Osteoblast (primary cell): ENCODE measurements around the gene CTXN2. TPM values are rescaled to one million over a fixed set of nuclear protein-coding genes. Genes with fewer than 3 reads are reported as not detected.

ENCODE experiments used
- DNase-seq: peaks from one replicate; pipeline ENCODE4 v3.0.0; 2011; ENCODE audit warnings: low spot score, mixed read lengths; ENCODE audit not compliant: insufficient read length; ENCODE audit errors: missing footprints
- H2AFZ ChIP-seq: 2 replicates; pipeline ENCODE4 v1.6.0; 2011; ENCODE audit warnings: mild to moderate bottlenecking, low read length
- H3K27ac ChIP-seq: 2 replicates; pipeline ENCODE4 v1.5.1; 2011; ENCODE audit warnings: mild to moderate bottlenecking, low read depth, low read length, moderate library complexity
- H3K27me3 ChIP-seq: 2 replicates; pipeline ENCODE4 v1.6.0; 2012; ENCODE audit warnings: mild to moderate bottlenecking, control low read depth, inconsistent platforms, low read length, moderate library complexity; ENCODE audit not compliant: insufficient read depth
- H3K36me3 ChIP-seq: 2 replicates; pipeline ENCODE4 v1.5.1; 2011; ENCODE audit warnings: mild to moderate bottlenecking, low read length, control low read depth, moderate library complexity; ENCODE audit not compliant: insufficient read depth
- H3K4me1 ChIP-seq: 2 replicates; pipeline ENCODE4 v1.5.1; 2011; ENCODE audit warnings: mild to moderate bottlenecking, low read length, control low read depth, moderate library complexity; ENCODE audit not compliant: insufficient read depth
- H3K4me2 ChIP-seq: 2 replicates; pipeline ENCODE4 v1.6.0; 2011; ENCODE audit warnings: mild to moderate bottlenecking, low read length; ENCODE audit not compliant: insufficient read depth
- H3K4me3 ChIP-seq: fragments of 200-600 bp; sonication (generic); 3 replicates; pipeline ENCODE4 v1.5.1; 2012; ENCODE audit warnings: mild to moderate bottlenecking, low read length, inconsistent platforms; ENCODE audit not compliant: insufficient read depth
- H3K79me2 ChIP-seq: 2 replicates; pipeline ENCODE4 v1.6.0; 2012; ENCODE audit warnings: mild to moderate bottlenecking, low read length, control low read depth, inconsistent platforms; ENCODE audit not compliant: insufficient read depth
- H3K9me3 ChIP-seq: 2 replicates; pipeline ENCODE4 v1.5.1; 2011; ENCODE audit warnings: low read depth, low read length, control low read depth
- H4K20me1 ChIP-seq: 2 replicates; pipeline ENCODE4 v1.6.0; 2012; ENCODE audit warnings: mild to moderate bottlenecking, low read length, control low read depth; ENCODE audit not compliant: insufficient read depth
- CTCF ChIP-seq: IDR thresholded peaks from 2 replicates; pipeline ENCODE4 v1.5.1; 2011; ENCODE audit warnings: mild to moderate bottlenecking, low read depth, low read length, moderate library complexity; ENCODE audit errors: extremely low read depth
- total RNA-seq: library from RNA; depleted of rRNA; stranded (reverse); fragments of >200 nt; gene quantifications from 2 replicates; pipeline ENCODE4 v1.2.3, GENCODE V29; 2012

CTXN2 gene
- total RNA-seq, 1 donor, result not detected

GRCh38 chr15:48205981-48206380 lies 14.5 kb downstream of the CTXN2 start, which contains the start of gene SLC12A1:
Gene SLC12A1, plus strand, starts transcription at chr15:48206302. Its CDS starts 1,418 bp downstream, at chr15:48207720.
- no peak for TF ChIP-seq CTCF

GRCh38 chr15:48221261-48221660 lies 29.8 kb downstream of the CTXN2 start:
- H3K9me3 ChIP-seq, result no peaks in the 10 kb centered on the region
- H3K4me1 ChIP-seq, result no peaks in the 10 kb centered on the region
- H3K27me3 ChIP-seq, result peaks cover 5% of the 10 kb centered on the region
- H3K4me3 ChIP-seq, result no peak overlapping the region
- no peak overlapping the region for H3K4me2 ChIP-seq
- H4K20me1 ChIP-seq, result no peaks in the 10 kb centered on the region
- no peak for DNase-seq
- no peaks in the 10 kb centered on the region for H3K36me3 ChIP-seq
- no peak for TF ChIP-seq CTCF
- H3K79me2 ChIP-seq, result no peaks in the 10 kb centered on the region
- H2AFZ ChIP-seq, result no peak overlapping the region
- H3K27ac ChIP-seq, result no peak overlapping the region

More at GRCh38 chr15:48205981-48206380, 14.5 kb downstream of the CTXN2 start, which contains the start of gene SLC12A1:
- Histone ChIP-seq H3K4me2 (no peak within 1 kb of the TSS), H4K20me1 (no peaks in the 10 kb centered on the region), H3K79me2 (no peaks in the 10 kb centered on the region), H3K36me3 (no peaks in the 10 kb centered on the region), H2AFZ (no peak within 1 kb of the TSS), H3K4me1 (no peaks in the 10 kb centered on the region), H3K4me3 (no peak within 1 kb of the TSS), H3K27ac (no peak within 1 kb of the TSS), H3K9me3 (no peaks in the 10 kb centered on the region), H3K27me3 (no peaks in the 10 kb centered on the region)
- no peak for DNase-seq

GRCh38 chr15:48221885-48222284 lies 30.4 kb downstream of the CTXN2 start:
- no peaks in the 10 kb centered on the region for H3K4me1 ChIP-seq
- no peaks in the 10 kb centered on the region for H3K9me3 ChIP-seq
- H3K4me2 ChIP-seq, result no peak overlapping the region
- no peaks in the 10 kb centered on the region for H3K36me3 ChIP-seq
- peak; percentile 44 for DNase-seq
- peaks cover 5% of the 10 kb centered on the region for H3K27me3 ChIP-seq
- no peak overlapping the region for H3K27ac ChIP-seq
- no peak overlapping the region for H2AFZ ChIP-seq
- H4K20me1 ChIP-seq, result no peaks in the 10 kb centered on the region
- H3K4me3 ChIP-seq, result no peak overlapping the region
- no peaks in the 10 kb centered on the region for H3K79me2 ChIP-seq
- no peak for TF ChIP-seq CTCF

GRCh38 chr15:48222627-48223026 lies 31.2 kb downstream of the CTXN2 start:
- peaks cover 5% of the 10 kb centered on the region for H3K27me3 ChIP-seq
- TF ChIP-seq CTCF, result no peak
- H3K27ac ChIP-seq, result no peak overlapping the region
- no peaks in the 10 kb centered on the region for H4K20me1 ChIP-seq
- no peak overlapping the region for H3K4me3 ChIP-seq
- DNase-seq, result no peak
- H3K9me3 ChIP-seq, result no peaks in the 10 kb centered on the region
- no peaks in the 10 kb centered on the region for H3K4me1 ChIP-seq
- H3K4me2 ChIP-seq, result no peak overlapping the region
- H3K79me2 ChIP-seq, result no peaks in the 10 kb centered on the region
- no peaks in the 10 kb centered on the region for H3K36me3 ChIP-seq
- H2AFZ ChIP-seq, result no peak overlapping the region
